A673 (cell line): Measurements from ENCODE around the gene CAPS2.

Experiments
- EZH2 ChIP-seq: fragments of 200-600 bp; sonication (generic); IDR thresholded peaks from 2 replicates; pipeline ENCODE4 v1.6.1; 2017; ENCODE audit warnings: borderline replicate concordance, low read depth, mild to moderate bottlenecking, mixed read lengths, antibody characterized with exemption, low read length; ENCODE audit not compliant: poor library complexity, severe bottlenecking
- TF ChIP-seq, protein P1 (sequence below): fragments of 300-800, 200-600 bp; sonication (generic); conservative IDR thresholded peaks from 2 replicates; pipeline ENCODE4 v1.5.1; 2017; ENCODE audit warnings: low read depth, mild to moderate bottlenecking, antibody characterized with exemption, low read length, moderate library complexity, mixed read lengths

DNA sequence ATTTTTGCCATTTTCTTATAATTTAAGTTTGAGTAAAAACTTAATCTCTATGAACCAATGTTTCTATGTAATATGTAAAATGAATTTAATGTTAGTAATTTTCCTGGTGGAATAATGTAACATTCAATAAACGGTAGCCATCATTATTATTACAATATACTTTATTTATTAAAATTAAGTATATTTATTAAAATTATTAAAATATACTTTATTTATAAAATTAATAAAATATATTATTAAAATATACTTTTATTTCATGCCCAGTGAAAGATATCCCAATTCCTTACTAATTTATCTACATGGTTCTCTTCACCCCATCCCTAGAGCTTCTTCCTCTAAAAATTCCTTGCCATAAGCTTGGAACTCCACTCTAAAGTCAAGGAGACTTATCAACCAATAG, 2.5 kb downstream of the CAPS2 start:
- no peak for TF ChIP-seq EZH2
- TF ChIP-seq, protein P1, sequence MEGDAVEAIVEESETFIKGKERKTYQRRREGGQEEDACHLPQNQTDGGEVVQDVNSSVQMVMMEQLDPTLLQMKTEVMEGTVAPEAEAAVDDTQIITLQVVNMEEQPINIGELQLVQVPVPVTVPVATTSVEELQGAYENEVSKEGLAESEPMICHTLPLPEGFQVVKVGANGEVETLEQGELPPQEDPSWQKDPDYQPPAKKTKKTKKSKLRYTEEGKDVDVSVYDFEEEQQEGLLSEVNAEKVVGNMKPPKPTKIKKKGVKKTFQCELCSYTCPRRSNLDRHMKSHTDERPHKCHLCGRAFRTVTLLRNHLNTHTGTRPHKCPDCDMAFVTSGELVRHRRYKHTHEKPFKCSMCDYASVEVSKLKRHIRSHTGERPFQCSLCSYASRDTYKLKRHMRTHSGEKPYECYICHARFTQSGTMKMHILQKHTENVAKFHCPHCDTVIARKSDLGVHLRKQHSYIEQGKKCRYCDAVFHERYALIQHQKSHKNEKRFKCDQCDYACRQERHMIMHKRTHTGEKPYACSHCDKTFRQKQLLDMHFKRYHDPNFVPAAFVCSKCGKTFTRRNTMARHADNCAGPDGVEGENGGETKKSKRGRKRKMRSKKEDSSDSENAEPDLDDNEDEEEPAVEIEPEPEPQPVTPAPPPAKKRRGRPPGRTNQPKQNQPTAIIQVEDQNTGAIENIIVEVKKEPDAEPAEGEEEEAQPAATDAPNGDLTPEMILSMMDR, result no peak
